Dermis blood vessel endothelial cell (primary cell): ENCODE results near the gene FAM72B. TPM values are rescaled to one million over a fixed set of nuclear protein-coding genes. Genes with fewer than 3 reads are reported as not detected.
A peak's percentile ranks its signal among the peaks of the same experiment; 100 is the strongest.
"Not testable (repeated sequence)": the region's sequence is repeated elsewhere in the genome, so short reads cannot be mapped to it uniquely, and the experiment has no call there.

Experiments
- DNase-seq: peaks from one replicate; pipeline ENCODE4 v3.0.0; 2010
- total RNA-seq: library from RNA; depleted of rRNA; stranded (reverse); fragments of >200 nt; gene quantifications from 2 replicates; pipeline ENCODE4 v1.2.3, GENCODE V29; 2014

The FAM72B gene
- total RNA-seq, 1 donor from 2014 or later, result 1.0 TPM

GRCh38 chr1:121199763-121200162 lies 15.6 kb upstream of the FAM72B start:
- not testable (repeated sequence) for DNase-seq

DNA sequence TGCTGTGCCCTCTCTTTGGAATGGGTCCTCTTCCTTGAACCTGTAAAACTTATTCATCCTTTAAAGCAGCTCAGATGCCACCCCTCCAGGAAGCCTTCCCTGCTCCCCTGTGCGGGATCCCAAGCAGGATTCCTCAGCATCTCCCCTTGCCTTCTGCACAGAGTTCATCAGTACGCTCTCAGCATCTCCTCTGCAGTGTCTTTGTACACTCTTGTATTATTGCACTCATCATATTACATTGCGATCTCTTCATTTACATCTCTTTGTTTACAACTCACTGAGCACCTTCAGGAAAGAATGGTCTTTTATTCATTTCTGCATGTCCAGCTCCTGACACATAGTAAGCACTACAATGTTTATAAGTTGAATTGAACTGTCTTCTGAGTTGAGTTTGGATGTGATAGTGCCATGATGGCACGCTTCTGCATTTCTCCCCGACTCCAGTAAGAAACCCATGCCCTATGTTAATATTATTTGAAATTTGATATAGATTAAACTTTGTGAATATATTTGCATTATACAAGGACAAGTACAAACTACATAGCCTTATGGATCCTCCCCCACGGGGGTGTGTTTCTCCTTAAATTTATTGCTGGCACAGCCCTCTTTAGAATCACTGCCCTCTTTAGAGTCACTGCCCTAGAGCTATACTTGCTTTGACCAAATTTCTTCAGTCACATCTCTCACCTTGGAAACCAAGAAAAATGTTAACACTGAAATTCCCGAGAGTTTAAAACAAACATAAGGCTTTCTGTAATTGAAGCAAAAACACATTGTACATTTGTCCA lies 13.1 kb upstream of the FAM72B start:
- DNase-seq, result not testable (repeated sequence)

- not testable (repeated sequence) for DNase-seq
These were observed 8.4 kb upstream of the FAM72B start for GRCh38 chr1:121192512-121192911.

DNA sequence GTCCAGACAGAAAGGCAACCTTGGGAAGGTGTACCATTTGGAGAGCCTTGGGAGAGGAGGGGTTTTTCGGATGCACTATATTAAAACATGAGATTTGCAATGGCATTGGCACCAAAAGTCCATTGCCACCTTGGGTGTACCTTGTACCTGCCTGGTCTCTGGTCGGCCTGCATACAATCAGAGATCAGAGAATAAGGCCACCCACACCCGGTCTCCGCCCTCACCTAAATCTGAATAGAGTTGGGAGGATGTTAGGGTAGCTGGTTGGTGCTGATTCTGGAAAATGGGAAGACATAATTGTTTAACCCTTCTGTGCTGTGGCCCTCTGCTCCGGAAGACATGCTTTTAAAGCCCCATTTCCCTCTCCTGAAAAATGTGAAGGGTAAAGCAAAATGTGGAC lies 3.8 kb upstream of the FAM72B start:
- not testable (repeated sequence) for DNase-seq

DNA sequence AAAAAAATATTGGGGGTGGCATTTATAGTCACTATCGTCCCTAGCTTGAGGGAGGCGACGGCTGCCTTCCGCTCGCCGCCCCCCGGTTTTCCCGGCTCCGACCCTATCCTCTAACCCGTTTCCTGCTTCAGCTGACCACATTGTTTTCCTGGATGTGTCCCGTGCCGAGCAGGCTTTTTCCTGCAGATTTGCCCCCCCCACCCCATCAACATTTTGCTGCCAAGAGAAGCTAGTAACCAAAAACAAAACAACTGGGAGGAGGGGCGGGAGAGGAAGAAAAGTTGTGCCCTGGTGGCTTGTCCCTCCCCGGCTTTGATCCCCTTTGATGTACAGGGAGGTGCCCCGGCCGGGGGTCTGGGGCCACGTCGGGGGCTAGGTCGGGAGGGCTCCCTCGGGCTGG lies 2.1 kb upstream of the FAM72B start:
- not testable (repeated sequence) for DNase-seq

DNA sequence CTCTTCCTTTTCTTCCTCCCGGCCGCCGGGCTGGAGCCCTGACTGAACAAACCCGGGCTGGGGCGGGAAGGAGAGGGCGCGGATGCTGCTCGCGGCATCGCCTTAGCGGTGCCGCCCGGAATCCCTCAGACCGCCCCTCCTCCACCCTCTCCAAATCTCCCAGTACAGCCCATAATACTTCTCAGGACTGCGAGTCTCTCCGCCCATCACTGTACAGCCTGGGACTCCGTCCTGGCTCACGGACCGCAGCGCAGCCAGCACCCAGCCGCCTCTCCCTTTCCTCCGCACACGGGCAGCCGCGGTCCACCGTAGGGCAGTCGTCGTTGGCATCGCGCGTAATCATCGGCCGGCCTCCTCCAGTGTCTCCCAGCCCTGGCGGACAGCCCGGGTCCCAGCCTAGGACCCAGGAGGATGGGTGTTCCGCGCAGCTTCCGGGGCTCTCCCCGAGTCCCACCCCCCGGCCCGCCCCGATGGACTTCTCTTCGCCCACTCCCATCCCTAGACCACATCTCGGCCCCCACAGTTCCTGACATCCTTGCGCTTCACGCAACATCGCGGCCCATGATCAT lies 1.1 kb upstream of the FAM72B start:
- DNase-seq, result not testable (repeated sequence)

- DNase-seq, result peak; percentile 2
These were observed 273 bp downstream of the FAM72B start for GRCh38 chr1:121183867-121184266.

DNA sequence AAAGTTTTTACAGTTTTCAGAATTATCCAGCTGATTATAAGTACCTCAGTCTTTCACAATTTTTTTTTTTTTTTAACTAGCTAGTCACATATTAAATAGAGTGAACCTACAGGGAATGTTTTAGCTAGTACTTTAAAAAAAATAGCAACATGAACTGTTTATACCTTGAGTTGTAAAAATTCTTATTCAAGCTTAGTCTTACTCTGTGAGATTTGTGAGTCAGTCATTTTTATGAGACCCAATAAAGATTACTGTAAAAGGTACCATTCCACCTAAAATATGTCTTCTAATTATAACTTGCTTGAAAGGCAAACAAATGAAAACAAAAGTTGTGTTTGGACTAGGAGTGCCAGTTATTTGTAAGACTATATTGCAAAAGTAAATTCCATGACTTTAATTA lies 5.9 kb downstream of the FAM72B start:
- DNase-seq, result not testable (repeated sequence)

DNA sequence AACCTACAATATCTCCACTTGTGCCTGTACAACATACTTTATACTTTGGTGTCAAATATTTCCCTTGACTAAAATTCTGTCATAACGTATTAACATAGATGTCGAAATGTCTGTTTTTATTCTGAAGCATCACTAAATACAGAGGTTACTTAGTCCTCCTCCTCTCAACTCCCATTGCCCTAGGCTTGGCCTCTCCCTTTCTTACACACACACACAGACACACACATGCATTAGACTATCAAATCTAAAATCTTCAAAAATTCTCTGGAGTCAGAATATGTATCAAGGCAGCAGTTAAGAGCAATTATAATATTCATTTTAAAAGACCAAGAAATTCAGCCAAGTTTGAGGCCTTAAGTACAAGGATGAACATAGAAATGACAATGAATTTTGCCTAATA lies 7.5 kb downstream of the FAM72B start:
- not testable (repeated sequence) for DNase-seq

DNA sequence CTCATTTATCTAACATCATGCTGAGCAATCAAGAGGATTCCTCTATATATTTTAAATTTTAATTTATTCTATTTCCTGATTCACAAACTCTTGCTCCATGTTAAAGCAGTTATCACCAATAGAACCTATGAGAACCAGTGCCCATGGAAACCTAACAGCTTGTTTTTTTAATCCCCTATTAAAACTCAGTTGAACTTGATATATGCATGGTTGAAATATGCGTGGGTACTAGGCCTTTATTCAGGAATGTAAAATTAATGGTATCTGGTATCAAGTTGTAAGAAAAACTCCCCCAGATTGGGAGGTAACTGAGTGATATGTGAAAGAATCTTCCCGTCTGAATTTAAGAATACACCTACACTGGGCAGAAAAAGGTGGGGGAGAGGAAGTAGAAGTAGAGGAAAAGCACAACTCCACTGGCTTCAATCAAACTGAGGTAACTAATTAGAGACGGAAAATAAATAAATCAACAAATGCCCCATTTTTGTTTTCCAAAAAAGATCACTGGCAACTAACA lies 15.9 kb downstream of the FAM72B start:
- not testable (repeated sequence) for DNase-seq

GRCh38 chr1:121167225-121167738 lies 16.9 kb downstream of the FAM72B start:
- DNase-seq, result not testable (repeated sequence)

GRCh38 chr1:121165296-121165695 lies 18.8 kb downstream of the FAM72B start:
- DNase-seq, result not testable (repeated sequence)

GRCh38 chr1:121163850-121164757 lies 20.0 kb downstream of the FAM72B start:
- DNase-seq, result peak; percentile 2

GRCh38 chr1:121161199-121161901 lies 22.8 kb downstream of the FAM72B start:
- not testable (repeated sequence) for DNase-seq

DNA sequence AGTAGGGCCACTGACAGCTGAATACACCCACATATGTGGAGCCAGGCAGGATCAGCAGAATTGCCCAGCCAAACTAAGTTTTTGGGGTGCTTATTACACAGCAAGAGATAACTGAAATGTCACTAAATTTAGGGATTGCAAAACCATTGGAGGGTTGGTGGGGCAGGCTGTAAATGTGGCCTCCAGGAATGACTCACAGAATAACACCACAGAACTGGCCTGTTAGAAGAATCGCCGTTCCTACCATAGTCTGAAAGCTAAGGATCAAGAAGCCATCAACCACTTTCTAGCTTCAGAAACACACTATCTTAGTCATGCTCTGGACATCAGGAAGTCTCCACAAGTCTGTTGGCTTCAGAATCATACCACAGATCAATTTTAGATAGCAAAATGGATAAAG lies 24.0 kb downstream of the FAM72B start:
- not testable (repeated sequence) for DNase-seq

DNA sequence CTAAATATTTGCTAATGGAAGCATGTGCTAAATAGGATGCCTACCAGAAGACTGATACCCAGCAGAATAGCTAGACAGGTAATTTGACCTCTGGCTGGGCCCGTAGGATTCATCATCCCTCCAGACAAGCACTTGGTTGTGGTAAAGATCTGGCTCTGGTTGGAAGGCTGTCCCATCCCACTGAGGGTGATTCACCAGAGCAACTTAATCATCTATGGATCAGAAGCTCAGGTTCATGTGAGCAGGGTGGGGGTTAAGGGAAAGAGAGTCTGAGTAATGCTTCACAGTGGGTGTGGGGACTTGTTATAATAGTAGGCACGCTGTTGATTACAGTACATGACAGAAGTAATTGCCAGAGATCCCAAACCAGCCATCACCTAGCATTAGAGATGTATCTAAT lies 26.5 kb downstream of the FAM72B start:
- DNase-seq, result not testable (repeated sequence)

DNA sequence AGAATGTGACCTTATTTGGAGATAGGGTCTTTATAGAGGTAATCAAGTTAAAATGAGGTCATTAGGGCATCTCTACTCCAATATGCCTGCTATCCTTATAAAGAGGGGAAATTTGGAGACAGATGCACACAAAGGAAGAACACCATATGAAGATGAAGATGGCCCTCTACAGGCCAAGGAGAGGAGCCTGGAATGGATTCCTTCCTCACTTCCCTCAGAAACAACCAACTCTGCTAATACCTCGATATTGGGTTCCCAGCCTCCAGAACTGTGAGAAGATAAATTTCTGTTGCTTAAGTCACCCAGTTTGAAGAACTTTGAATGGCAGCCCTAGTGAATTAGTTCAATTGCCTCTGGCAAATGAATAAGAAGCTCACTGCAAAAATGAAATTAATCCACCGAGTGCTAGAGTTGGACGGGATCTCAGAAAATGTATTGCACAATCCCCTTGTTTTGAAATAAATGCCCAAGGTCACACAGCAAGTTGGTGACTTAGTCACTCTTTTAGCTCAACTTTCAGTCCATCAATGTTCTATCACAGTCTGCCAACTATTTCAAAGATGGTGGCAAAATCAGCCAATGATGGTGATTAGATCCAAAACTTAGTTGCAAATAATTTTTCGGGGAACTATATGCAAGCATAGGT lies 27.1 kb downstream of the FAM72B start:
- DNase-seq, result not testable (repeated sequence)

GRCh38 chr1:121155671-121156358 lies 28.3 kb downstream of the FAM72B start:
- DNase-seq, result peak; percentile 27

DNA sequence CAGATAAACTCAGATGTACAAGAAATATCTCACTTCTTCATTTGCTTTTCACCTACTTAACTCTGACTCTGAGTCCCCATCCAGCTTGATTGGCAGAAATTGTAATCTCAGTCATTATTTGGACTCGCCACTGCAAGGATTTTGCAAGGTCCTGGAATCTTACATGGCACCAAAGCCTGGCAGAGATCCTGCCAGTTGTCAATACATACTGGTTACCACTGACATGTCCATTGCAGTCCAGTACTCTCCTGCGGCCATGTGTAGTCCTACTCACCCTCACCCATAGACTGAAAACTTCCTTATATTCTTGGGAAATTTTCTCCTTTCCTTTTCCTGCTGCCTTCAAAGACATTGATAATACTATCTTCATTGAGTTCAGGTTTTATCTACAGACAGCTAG lies 29.3 kb downstream of the FAM72B start:
- DNase-seq, result not testable (repeated sequence)

DNA sequence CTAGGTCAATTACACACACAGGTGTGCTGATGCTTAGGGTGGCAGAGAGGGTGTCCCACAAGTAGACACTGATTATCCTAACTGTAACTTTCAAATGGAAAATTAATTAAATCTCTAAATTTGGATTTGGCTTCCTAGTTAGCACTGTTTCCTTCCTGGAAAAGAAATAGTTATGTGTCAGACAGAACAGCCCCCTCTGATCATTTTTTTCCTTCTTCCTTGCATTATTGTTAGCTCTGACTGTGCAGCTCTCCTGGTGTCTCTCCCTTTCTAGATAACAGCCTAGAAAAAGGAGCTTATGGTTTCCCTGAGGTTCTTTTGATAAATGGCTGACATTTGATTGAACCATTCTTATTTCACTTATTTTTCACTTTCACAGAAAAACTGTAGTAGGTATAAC lies 31.4 kb downstream of the FAM72B start:
- not testable (repeated sequence) for DNase-seq

GRCh38 chr1:121151294-121151693 lies 32.8 kb downstream of the FAM72B start:
- DNase-seq, result not testable (repeated sequence)
